Measurements from ENCODE around the gene SPHK1.
"Not testable (repeated sequence)": the region's sequence is repeated elsewhere in the genome, so short reads cannot be mapped to it uniquely, and the experiment has no call there.

Gene SPHK1

GRCh38 chr17:76384222-76384986, at the start of gene SPHK1:
Gene SPHK1, plus strand, starts transcription at chr17:76384609. Its CDS starts 1,036 bp downstream, at chr17:76385645.
- Mint-ChIP-seq H3K4me3 (peak within 1 kb of the TSS; percentile 95 to 98), H3K9me3 (no peaks in the 10 kb centered on the region), H3K4me1 (peaks cover 41% of the 10 kb centered on the region), H3K27ac (peak within 1 kb of the TSS; percentile 87 to 95), H3K27me3 (peaks cover 20% of the 10 kb centered on the region)
- DNase-seq = peak; percentile 78 to 81
- ATAC-seq = peak; percentile 75

GRCh38 chr17:76335716-76336381, 48.6 kb upstream of the SPHK1 start:
- Mint-ChIP-seq H3K27me3 (no peaks in the 10 kb centered on the region), H3K27ac (no peak overlapping the region), H3K4me3 (no peak overlapping the region), H3K9me3 (no peaks in the 10 kb centered on the region), H3K4me1 (no peaks in the 10 kb centered on the region)
- ATAC-seq (no peak), DNase-seq (no peak)

- peak overlapping the region in 1 of 2 donors; percentile 17 for H3K27ac Mint-ChIP-seq
- no peak overlapping the region for H3K4me3 Mint-ChIP-seq
- DNase-seq (no peak), ATAC-seq (no peak)
- H3K9me3 Mint-ChIP-seq = no peaks in the 10 kb centered on the region
- H3K4me1 Mint-ChIP-seq = no peaks in the 10 kb centered on the region
- no peaks in the 10 kb centered on the region for H3K27me3 Mint-ChIP-seq
These were observed 47.5 kb upstream of the SPHK1 start for GRCh38 chr17:76336756-76337412.

GRCh38 chr17:76337413-76337777, 47.0 kb upstream of the SPHK1 start:
- DNase-seq (no peak), ATAC-seq (no peak)
- Mint-ChIP-seq H3K4me1 (no peaks in the 10 kb centered on the region), H3K27me3 (no peaks in the 10 kb centered on the region), H3K27ac (peak overlapping the region in 1 of 2 donors; percentile 12), H3K4me3 (no peak overlapping the region), H3K9me3 (no peaks in the 10 kb centered on the region)

GRCh38 chr17:76341301-76341700, 43.1 kb upstream of the SPHK1 start:
- H3K4me1 Mint-ChIP-seq = peaks cover 9% of the 10 kb centered on the region
- no peak for ATAC-seq
- no peak for DNase-seq
- H3K27me3 Mint-ChIP-seq = no peaks in the 10 kb centered on the region
- no peaks in the 10 kb centered on the region for H3K9me3 Mint-ChIP-seq
- no peak overlapping the region for H3K27ac Mint-ChIP-seq
- H3K4me3 Mint-ChIP-seq = no peak overlapping the region

GRCh38 chr17:76343106-76343505, 41.3 kb upstream of the SPHK1 start:
- Mint-ChIP-seq H3K27ac (peak overlapping the region in 1 of 2 donors; percentile 42), H3K27me3 (no peaks in the 10 kb centered on the region), H3K4me1 (peaks cover 9% of the 10 kb centered on the region), H3K4me3 (no peak overlapping the region), H3K9me3 (no peaks in the 10 kb centered on the region)
- ATAC-seq = no peak
- no peak for DNase-seq

GRCh38 chr17:76345377-76345974, 38.9 kb upstream of the SPHK1 start:
- H3K27me3 Mint-ChIP-seq = no peaks in the 10 kb centered on the region
- ATAC-seq = no peak

GRCh38 chr17:76346936-76347335, 37.5 kb upstream of the SPHK1 start:
- DNase-seq, H3K4me3 Mint-ChIP-seq, H3K9me3 Mint-ChIP-seq, ATAC-seq, H3K27ac Mint-ChIP-seq, H3K27me3 Mint-ChIP-seq: not testable (repeated sequence)
- H3K4me1 Mint-ChIP-seq = peaks cover 16% of the 10 kb centered on the region

More at GRCh38 chr17:76345377-76345974, 38.9 kb upstream of the SPHK1 start:
- H3K4me1 Mint-ChIP-seq = peaks cover 9% of the 10 kb centered on the region
- no peaks in the 10 kb centered on the region for H3K9me3 Mint-ChIP-seq
- H3K4me3 Mint-ChIP-seq = no peak overlapping the region
- DNase-seq = no peak
- peak overlapping the region; percentile 81 to 82 for H3K27ac Mint-ChIP-seq

GRCh38 chr17:76350463-76350862, 33.9 kb upstream of the SPHK1 start:
- Mint-ChIP-seq H3K4me3 (no peak overlapping the region), H3K4me1 (peaks cover 39% of the 10 kb centered on the region), H3K27me3 (no peaks in the 10 kb centered on the region), H3K9me3 (no peaks in the 10 kb centered on the region), H3K27ac (no peak overlapping the region)
- DNase-seq (no peak), ATAC-seq (no peak)

GRCh38 chr17:76351526-76352071, 32.8 kb upstream of the SPHK1 start:
- no peak overlapping the region for H3K27ac Mint-ChIP-seq
- peak overlapping the region; percentile 38 to 90 for H3K4me3 Mint-ChIP-seq

GRCh38 chr17:76353004-76353598, 31.3 kb upstream of the SPHK1 start:
- Mint-ChIP-seq H3K27ac (peak overlapping the region; percentile 99 to 100), H3K9me3 (no peaks in the 10 kb centered on the region), H3K4me1 (peaks cover 38% of the 10 kb centered on the region), H3K4me3 (peak overlapping the region; percentile 90 to 94), H3K27me3 (no peaks in the 10 kb centered on the region)
- peak in 1 of 2 donors; percentile 28 for DNase-seq
- ATAC-seq = peak; percentile 26

More at GRCh38 chr17:76351526-76352071, 32.8 kb upstream of the SPHK1 start:
- H3K4me1 Mint-ChIP-seq = peaks cover 33% of the 10 kb centered on the region
- no peaks in the 10 kb centered on the region for H3K9me3 Mint-ChIP-seq
- ATAC-seq (no peak), DNase-seq (no peak)
- no peaks in the 10 kb centered on the region for H3K27me3 Mint-ChIP-seq

- H3K4me1 Mint-ChIP-seq = peaks cover 38% of the 10 kb centered on the region
- no peaks in the 10 kb centered on the region for H3K9me3 Mint-ChIP-seq
- H3K27me3 Mint-ChIP-seq = no peaks in the 10 kb centered on the region
- peak within 1 kb of the TSS; percentile 90 to 94 for H3K4me3 Mint-ChIP-seq
- ATAC-seq (peak; percentile 96), DNase-seq (peak; percentile 88)
- H3K27ac Mint-ChIP-seq = peak within 1 kb of the TSS; percentile 99 to 100
These were observed 30.7 kb upstream of the SPHK1 start, which contains the start of gene PRPSAP1 for GRCh38 chr17:76353599-76354316. Gene PRPSAP1, minus strand, starts transcription at chr17:76353916. Its CDS starts 213 bp downstream, at chr17:76353703.

GRCh38 chr17:76354317-76354729, 30.1 kb upstream of the SPHK1 start:
- ATAC-seq = no peak
- DNase-seq = no peak
- H3K4me3 Mint-ChIP-seq = peak overlapping the region; percentile 90 to 94
- peaks cover 38% of the 10 kb centered on the region for H3K4me1 Mint-ChIP-seq
- peak overlapping the region; percentile 99 to 100 for H3K27ac Mint-ChIP-seq
- H3K9me3 Mint-ChIP-seq = no peaks in the 10 kb centered on the region
- H3K27me3 Mint-ChIP-seq = no peaks in the 10 kb centered on the region

GRCh38 chr17:76354747-76355310, 29.6 kb upstream of the SPHK1 start:
- H3K27me3 Mint-ChIP-seq = no peaks in the 10 kb centered on the region
- DNase-seq = peak in 1 of 2 donors; percentile 12
- H3K4me3 Mint-ChIP-seq = peak overlapping the region; percentile 90 to 94
- no peak for ATAC-seq
- H3K27ac Mint-ChIP-seq = peak overlapping the region in 1 of 2 donors; percentile 65
- H3K9me3 Mint-ChIP-seq = no peaks in the 10 kb centered on the region
- H3K4me1 Mint-ChIP-seq = peaks cover 38% of the 10 kb centered on the region
